HL-60 (cell line): ENCODE data around the gene TXNRD2.

Source experiments
- DNase-seq, 2 experiments: peaks; one replicate each; pipeline ENCODE4 v3.0.0-alpha.2; 2010 to 2020; ENCODE audit warnings: low read depth in 1 of 2, low spot score in 1 of 2
- H3K27ac ChIP-seq: fragments of 250-450 bp; sonication (Bioruptor Pico); replicated peaks from 2 replicates; pipeline ENCODE4 v1.5.1; 2020; ENCODE audit warnings: mild to moderate bottlenecking, moderate library complexity
- H3K27me3 ChIP-seq: fragments of 250-450 bp; sonication (Bioruptor Pico); 2 replicates; pipeline ENCODE4 v1.5.1; 2021; ENCODE audit warnings: mild to moderate bottlenecking, moderate library complexity; ENCODE audit not compliant: insufficient read depth, poor library complexity, severe bottlenecking
- H3K4me3 ChIP-seq: replicated peaks from 2 replicates; pipeline ENCODE4 v1.5.1; 2011; ENCODE audit warnings: mild to moderate bottlenecking, control low read depth, low read length; ENCODE audit not compliant: insufficient read depth
- GABPA ChIP-seq: IDR thresholded peaks from 2 replicates; pipeline ENCODE4 v1.6.1; 2012; ENCODE audit warnings: low read depth
- POLR2AphosphoS5 ChIP-seq: IDR thresholded peaks from 2 replicates; pipeline ENCODE4 v1.6.1; 2012; ENCODE audit warnings: low read depth
- REST ChIP-seq: IDR thresholded peaks from 2 replicates; pipeline ENCODE4 v1.6.1; 2012; ENCODE audit warnings: low read depth; ENCODE audit not compliant: insufficient replicate concordance
- SPI1 ChIP-seq: IDR thresholded peaks from 2 replicates; pipeline ENCODE4 v1.6.1; 2012; ENCODE audit warnings: low read depth, mild to moderate bottlenecking, borderline replicate concordance
- TF ChIP-seq, protein P1 (sequence below): IDR thresholded peaks from one replicate; pipeline ENCODE4 v1.5.1; 2011; ENCODE audit warnings: low read length, control low read depth, inconsistent platforms; ENCODE audit not compliant: insufficient read depth

Gene TXNRD2

GRCh38 chr22:19988331-19988808 lies 46.8 kb upstream of the TXNRD2 start:
- no peak overlapping the region for H3K27ac ChIP-seq
- no peak for DNase-seq
- no peak for TF ChIP-seq GABPA
- H3K27me3 ChIP-seq: no peaks in the 10 kb centered on the region
- H3K4me3 ChIP-seq: no peak overlapping the region

DNA sequence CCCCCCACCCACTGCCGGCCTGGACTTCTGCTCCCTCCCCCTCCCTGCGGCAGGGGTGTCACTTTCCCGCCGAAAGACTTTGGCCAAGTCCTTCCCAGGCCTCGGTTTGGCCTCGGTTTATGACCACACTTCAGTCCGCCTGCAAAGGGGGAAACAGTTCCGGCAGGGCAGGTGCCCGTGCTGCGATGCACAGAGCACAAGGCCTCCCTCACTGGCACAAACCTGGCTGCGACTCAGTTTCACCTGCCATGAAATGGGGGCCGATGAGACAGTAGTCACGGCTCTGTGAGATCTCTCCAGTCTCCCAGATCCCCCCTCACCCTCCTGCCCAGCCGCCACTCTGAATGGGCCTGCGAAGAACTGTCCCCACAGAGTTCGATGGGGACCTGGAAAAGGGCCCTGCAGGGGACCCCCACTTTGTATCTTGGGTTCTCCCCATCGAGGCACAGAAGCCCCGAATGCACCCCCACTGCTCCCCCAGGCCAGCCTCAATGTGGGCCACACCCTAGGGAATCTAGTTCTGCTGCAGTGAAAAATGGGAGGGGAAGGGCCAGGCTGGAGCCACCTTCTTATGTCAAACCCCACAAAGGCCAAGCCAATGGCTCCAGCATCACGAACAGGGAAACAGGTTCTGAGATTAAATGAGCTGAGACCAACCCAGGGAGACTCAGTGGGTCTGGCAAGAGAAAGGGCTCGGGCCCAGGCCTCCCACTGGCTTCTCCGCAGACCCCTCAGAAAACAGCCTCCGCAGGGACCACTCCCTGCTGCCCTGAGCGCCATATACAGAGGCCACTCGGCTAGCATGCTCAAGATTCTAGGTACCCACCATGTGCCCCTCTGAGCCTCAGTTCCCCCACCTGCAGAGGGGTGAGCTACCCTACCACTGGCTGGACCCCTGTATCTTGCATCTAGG lies 46.0 kb upstream of the TXNRD2 start:
- peak overlapping the region; percentile 13; the same call in 1 of the 2 replicates for H3K4me3 ChIP-seq
- no peak for DNase-seq
- TF ChIP-seq REST: no peak
- no peak for TF ChIP-seq GABPA
- TF ChIP-seq POLR2AphosphoS5: no peak
- no peak for TF ChIP-seq SPI1
- TF ChIP-seq, protein P1, sequence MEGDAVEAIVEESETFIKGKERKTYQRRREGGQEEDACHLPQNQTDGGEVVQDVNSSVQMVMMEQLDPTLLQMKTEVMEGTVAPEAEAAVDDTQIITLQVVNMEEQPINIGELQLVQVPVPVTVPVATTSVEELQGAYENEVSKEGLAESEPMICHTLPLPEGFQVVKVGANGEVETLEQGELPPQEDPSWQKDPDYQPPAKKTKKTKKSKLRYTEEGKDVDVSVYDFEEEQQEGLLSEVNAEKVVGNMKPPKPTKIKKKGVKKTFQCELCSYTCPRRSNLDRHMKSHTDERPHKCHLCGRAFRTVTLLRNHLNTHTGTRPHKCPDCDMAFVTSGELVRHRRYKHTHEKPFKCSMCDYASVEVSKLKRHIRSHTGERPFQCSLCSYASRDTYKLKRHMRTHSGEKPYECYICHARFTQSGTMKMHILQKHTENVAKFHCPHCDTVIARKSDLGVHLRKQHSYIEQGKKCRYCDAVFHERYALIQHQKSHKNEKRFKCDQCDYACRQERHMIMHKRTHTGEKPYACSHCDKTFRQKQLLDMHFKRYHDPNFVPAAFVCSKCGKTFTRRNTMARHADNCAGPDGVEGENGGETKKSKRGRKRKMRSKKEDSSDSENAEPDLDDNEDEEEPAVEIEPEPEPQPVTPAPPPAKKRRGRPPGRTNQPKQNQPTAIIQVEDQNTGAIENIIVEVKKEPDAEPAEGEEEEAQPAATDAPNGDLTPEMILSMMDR: no peak
- no peaks in the 10 kb centered on the region for H3K27me3 ChIP-seq
- H3K27ac ChIP-seq: no peak overlapping the region

DNA sequence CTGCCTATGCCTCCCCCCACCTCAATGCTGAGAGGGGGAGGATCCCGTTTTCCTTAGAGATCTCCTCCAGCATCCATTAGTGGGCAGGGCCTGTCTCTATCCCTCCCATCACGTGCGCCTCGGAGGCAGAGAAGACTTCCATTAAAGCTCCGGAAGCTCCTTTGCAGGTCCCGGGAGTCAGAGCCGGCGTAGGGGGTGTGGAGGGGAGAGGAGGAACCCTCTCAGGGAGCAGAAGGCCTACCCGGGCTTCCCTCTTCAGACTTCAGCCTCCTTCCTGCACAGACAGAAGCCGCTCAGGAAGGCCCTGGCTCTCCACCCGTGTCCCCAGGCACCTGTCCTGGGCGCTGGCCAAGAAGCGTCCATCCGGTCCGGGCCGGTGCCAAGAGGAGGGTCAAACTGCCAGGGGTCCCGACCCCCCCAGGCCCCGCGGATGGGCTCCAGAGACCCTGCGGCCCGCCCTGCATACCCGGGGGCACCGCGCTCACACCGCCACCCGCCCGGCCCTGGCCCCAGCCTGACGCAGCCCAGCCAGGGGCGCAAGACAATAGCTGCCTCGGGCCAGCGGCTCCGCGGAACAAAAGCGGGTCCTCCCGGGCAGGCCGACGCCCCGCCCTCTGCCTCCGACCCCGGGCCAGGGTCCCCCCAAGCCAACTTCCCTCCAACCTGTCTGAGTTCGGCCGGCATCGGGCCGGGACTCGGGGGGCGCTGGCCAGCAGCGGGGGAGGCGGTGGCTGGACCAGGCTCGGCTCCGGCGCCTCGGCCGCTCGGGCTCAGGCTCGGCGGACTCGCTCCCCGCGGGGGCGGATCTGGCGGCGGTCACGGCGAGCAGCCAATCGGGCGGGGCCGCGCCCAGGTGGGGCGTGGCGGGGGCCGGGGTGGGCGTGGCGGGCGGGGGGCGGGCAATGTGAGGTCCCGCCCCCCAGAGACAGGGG lies 45.1 kb upstream of the TXNRD2 start:
- no peaks in the 10 kb centered on the region for H3K27me3 ChIP-seq
- no peak overlapping the region for H3K27ac ChIP-seq
- TF ChIP-seq REST: no peak
- peak overlapping the region; percentile 50 for H3K4me3 ChIP-seq
- peak in 1 of 2 experiments; percentile 40 for DNase-seq

DNA sequence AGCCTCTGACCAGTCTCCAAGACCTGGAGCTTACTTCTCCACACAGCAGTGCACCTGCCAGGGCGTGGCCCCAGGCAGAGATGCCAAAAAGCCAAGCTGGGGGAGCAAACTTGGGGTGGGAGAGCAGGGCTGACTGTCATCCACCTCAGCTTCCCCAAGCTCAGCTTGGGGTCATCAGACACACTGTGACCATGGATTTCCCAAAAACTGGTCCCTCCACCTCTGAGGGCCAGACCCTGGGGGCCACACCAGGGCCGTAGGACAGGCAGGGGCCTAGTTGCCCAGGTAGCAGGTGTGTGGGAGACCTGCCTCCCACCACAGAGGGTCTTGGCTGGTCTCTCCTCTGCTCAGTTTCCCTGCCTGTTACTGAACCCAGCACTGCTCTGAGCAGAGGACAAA lies 44.4 kb upstream of the TXNRD2 start:
- no peak overlapping the region for H3K27ac ChIP-seq
- TF ChIP-seq, protein P1: no peak
- TF ChIP-seq SPI1 (no peak), REST (no peak), GABPA (no peak), POLR2AphosphoS5 (no peak)
- H3K4me3 ChIP-seq: no peak overlapping the region
- H3K27me3 ChIP-seq: no peaks in the 10 kb centered on the region
- DNase-seq: no peak
